H1 (cell line): ENCODE results near the gene TCF21. TPM values are rescaled to one million over a fixed set of nuclear protein-coding genes. Genes with fewer than 3 reads are reported as not detected.

ENCODE experiments used
- BCL11A ChIP-seq, 2 experiments: IDR thresholded peaks; one replicate each; pipeline ENCODE4 v1.6.1; 2011; ENCODE audit warnings: low read depth in 2 of 2, low read length in 2 of 2, mild to moderate bottlenecking in 2 of 2
- CHD7 ChIP-seq: fragments of 300-600 bp; sonication (generic); IDR thresholded peaks from 2 replicates; pipeline ENCODE4 v1.7.1; 2012; ENCODE audit warnings: low read length, moderate library complexity, mild to moderate bottlenecking, inconsistent platforms; ENCODE audit not compliant: insufficient replicate concordance
- E2F6 ChIP-seq: IDR thresholded peaks from 2 replicates; pipeline ENCODE4 v1.6.1; 2012; ENCODE audit warnings: inconsistent platforms
- EGR1 ChIP-seq: IDR thresholded peaks from 2 replicates; pipeline ENCODE4 v1.6.1; 2011; ENCODE audit warnings: low read depth, low read length, borderline replicate concordance
- GTF2F1 ChIP-seq: IDR thresholded peaks from 2 replicates; pipeline ENCODE4 v1.6.1; 2012; ENCODE audit warnings: low read depth, low read length, improper control_type of control experiment, borderline replicate concordance
- SIRT6 ChIP-seq: IDR thresholded peaks from one replicate; pipeline ENCODE4 v1.7.1; 2012; ENCODE audit warnings: low read length, inconsistent platforms
- SP1 ChIP-seq: IDR thresholded peaks from 2 replicates; pipeline ENCODE4 v1.6.1; 2011; ENCODE audit warnings: low read depth, low read length
- SUZ12 ChIP-seq: fragments of 200-600 bp; sonication (generic); IDR thresholded peaks from 2 replicates; pipeline ENCODE4 v1.6.1; 2012; ENCODE audit warnings: mild to moderate bottlenecking, inconsistent platforms, low read length, moderate library complexity, mixed read lengths
- polyA plus RNA-seq, 7 experiments: library from polyadenylated mRNA; depleted of rRNA in 3 of 7; stranded (reverse) in 5 of 7; unstranded in 2 of 7; fragments of >200 nt in 5 of 7; fragments of 200-250 nt in 2 of 7; gene quantifications; 1 replicate in 5 of 7; 2 replicates in 1 of 7; 4 replicates in 1 of 7; pipeline versions ENCODE4 v1.2.1 to v1.2.3, GENCODE V29; 2011 to 2013; ENCODE audit warnings: missing spikeins in 2 of 7, mixed read lengths in 2 of 7
- total RNA-seq: library from RNA; stranded (reverse); fragmentation: NEBNext Ultra II Directional; extraction: Animal tissue kit (Norgen Biotek cat#: 25700); gene quantifications from 2 replicates; pipeline ENCODE4 v1.2.1, GENCODE V29; 2021

Gene TCF21
- total and polyA plus RNA-seq, 2 of the 8 experiments (the other 6 are each of a cell fraction or from before 2014, with no cell fraction given), result 0.05 to 0.09 TPM

GRCh38 chr6:133887880-133888230 lies 1.1 kb upstream of the TCF21 start (continued):
- TF ChIP-seq CHD7 (no peak), SUZ12 (no peak), SIRT6 (no peak), E2F6 (no peak), SP1 (no peak), BCL11A (IDR thresholded peaks at IDR 0.05; ENCODE audit: low read depth in 2 of 2, low read length in 2 of 2) (no peak), EGR1 (no peak), GTF2F1 (no peak)
